Thoracic aorta (tissue), 2 donors: Measurements from ENCODE around the gene IDE. TPM values are rescaled to one million over a fixed set of nuclear protein-coding genes. Genes with fewer than 3 reads are reported as not detected.

Source experiments
- ATAC-seq: fragments of 150-250 bp; one replicate; pipeline ENCODE4 v1.8.0; 2017; ENCODE audit warnings: low read depth; ENCODE audit not compliant: insufficient number of reproducible peaks, low FRiP score
- DNase-seq: peaks from one replicate; pipeline ENCODE4 v3.0.0-alpha.2; 2020; ENCODE audit warnings: low spot score
- H3K27ac ChIP-seq, 2 donors: fragments of 200-600 bp; sonication (generic); 1 replicate in 1 of 2; 2 replicates in 1 of 2; pipeline ENCODE4 v1.5.1; 2016; ENCODE audit warnings: mild to moderate bottlenecking in 2 of 2, moderate library complexity in 2 of 2
- H3K27me3 ChIP-seq: fragments of 200-600 bp; sonication (generic); replicated peaks from 2 replicates; pipeline ENCODE4 v1.6.0; 2016; ENCODE audit warnings: mild to moderate bottlenecking; ENCODE audit not compliant: insufficient read depth
- H3K36me3 ChIP-seq: fragments of 200-600 bp; sonication (generic); one replicate; pipeline ENCODE4 v1.5.1; 2016
- H3K4me1 ChIP-seq, 2 donors: fragments of 200-600 bp; sonication (generic); 1 replicate in 1 of 2; 2 replicates in 1 of 2; pipeline versions ENCODE4 v1.5.1 to v1.6.0; 2016; ENCODE audit warnings: low read depth in 2 of 2, mild to moderate bottlenecking in 1 of 2; ENCODE audit not compliant: control insufficient read depth in 1 of 2
- H3K4me3 ChIP-seq: fragments of 200-600 bp; sonication (generic); 2 replicates; pipeline ENCODE4 v1.5.1; 2016; ENCODE audit warnings: mild to moderate bottlenecking
- H3K9me3 ChIP-seq: fragments of 200-600 bp; sonication (generic); 2 replicates; pipeline ENCODE4 v1.5.1; 2016
- CTCF ChIP-seq: fragments of 200-600 bp; sonication (generic); IDR thresholded peaks from one replicate; pipeline ENCODE4 v1.5.1; 2019; ENCODE audit warnings: antibody characterized with exemption
- total RNA-seq, 2 donors: library from RNA; depleted of rRNA; stranded (reverse); fragments of >200 nt; gene quantifications; one replicate each; pipeline versions ENCODE4 v1.1.0 to v1.2.3, GENCODE V29; 2016

IDE gene
- total RNA-seq, 2 donors from 2014 or later = 26.0 to 39.1 TPM

GRCh38 chr10:92562424-92562823 is 11.5 kb downstream of the IDE start:
- Histone ChIP-seq H3K27me3 (no peaks in the 10 kb centered on the region), H3K27ac (no peak overlapping the region), H3K9me3 (no peaks in the 10 kb centered on the region), H3K36me3 (peaks cover 21% of the 10 kb centered on the region), H3K4me3 (no peak overlapping the region), H3K4me1 (no peaks in the 10 kb centered on the region)
- DNase-seq (no peak), ATAC-seq (no peak)
- no peak for TF ChIP-seq CTCF

- no peak for TF ChIP-seq CTCF
- DNase-seq (no peak), ATAC-seq (no peak)
- peaks cover 36% of the 10 kb centered on the region for H3K36me3 ChIP-seq
- H3K9me3 ChIP-seq = peaks cover 5% of the 10 kb centered on the region
- H3K4me3 ChIP-seq = no peak overlapping the region
- H3K4me1 ChIP-seq = no peaks in the 10 kb centered on the region
- H3K27me3 ChIP-seq = no peaks in the 10 kb centered on the region
- H3K27ac ChIP-seq = no peak overlapping the region
Measured at GRCh38 chr10:92559046-92559445, 14.8 kb downstream of the IDE start.

GRCh38 chr10:92553959-92554358 is 19.9 kb downstream of the IDE start:
- Histone ChIP-seq H3K4me1 (no peaks in the 10 kb centered on the region), H3K9me3 (peaks cover 7% of the 10 kb centered on the region), H3K4me3 (no peak overlapping the region), H3K27ac (no peak overlapping the region), H3K27me3 (no peaks in the 10 kb centered on the region), H3K36me3 (peaks cover 30% of the 10 kb centered on the region)
- no peak for TF ChIP-seq CTCF
- ATAC-seq = no peak
- no peak for DNase-seq

GRCh38 chr10:92552310-92552709 is 21.6 kb downstream of the IDE start:
- H3K27me3 ChIP-seq = no peaks in the 10 kb centered on the region
- no peak overlapping the region for H3K4me3 ChIP-seq
- DNase-seq (no peak), ATAC-seq (no peak)
- no peaks in the 10 kb centered on the region for H3K4me1 ChIP-seq
- no peak overlapping the region for H3K27ac ChIP-seq
- H3K9me3 ChIP-seq = peaks cover 7% of the 10 kb centered on the region
- no peak for TF ChIP-seq CTCF
- peaks cover 23% of the 10 kb centered on the region for H3K36me3 ChIP-seq

GRCh38 chr10:92550924-92551323 is 23.0 kb downstream of the IDE start:
- H3K36me3 ChIP-seq = peaks cover 19% of the 10 kb centered on the region
- H3K9me3 ChIP-seq = peaks cover 7% of the 10 kb centered on the region
- TF ChIP-seq CTCF = no peak
- H3K27me3 ChIP-seq = no peaks in the 10 kb centered on the region
- no peaks in the 10 kb centered on the region for H3K4me1 ChIP-seq
- ATAC-seq (no peak), DNase-seq (no peak)
- H3K27ac ChIP-seq = no peak overlapping the region
- H3K4me3 ChIP-seq = no peak overlapping the region
